ENCODE results near the gene GCSAM. TPM values are rescaled to one million over a fixed set of nuclear protein-coding genes. Genes with fewer than 3 reads are reported as not detected.
A peak's percentile ranks its signal among the peaks of the same experiment; 100 is the strongest.

Gene GCSAM
- total RNA-seq, 2 donors from 2014 or later, result 17.8 to 26.5 TPM

DNA sequence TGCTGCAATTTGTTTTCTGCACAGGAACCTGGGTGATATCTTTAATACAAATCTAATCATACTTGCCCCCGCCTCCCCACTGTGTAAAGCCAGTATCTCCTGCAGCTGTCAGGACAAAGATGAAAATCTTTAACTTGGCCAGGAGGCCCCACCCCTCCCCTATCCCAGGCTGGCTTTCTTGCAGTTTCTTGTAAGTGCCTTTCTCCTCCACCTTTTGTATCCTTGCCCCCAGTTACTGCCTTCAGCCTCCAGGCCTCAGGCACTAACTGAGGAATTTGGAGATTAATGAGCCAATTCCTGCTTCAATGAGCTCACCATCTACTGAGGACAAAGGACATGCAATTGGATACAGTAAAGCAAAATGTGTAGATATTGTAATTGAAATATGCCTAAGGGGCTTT, 6.5 kb downstream of the GCSAM start:
- no peaks in the 10 kb centered on the region for H3K9me3 Mint-ChIP-seq
- ATAC-seq (replicated peaks in 1 of 2) (no peak), DNase-seq (no peak)
- peak overlapping the region; percentile 53 to 56 for H3K4me3 Mint-ChIP-seq
- peaks cover 2 to 6% of the 10 kb centered on the region in 2 donors for H3K36me3 Mint-ChIP-seq (ENCODE audit: insufficient read depth in 2 of 2)
- peak overlapping the region; percentile 85 for H3K27ac Mint-ChIP-seq
- H3K27me3 Mint-ChIP-seq (ENCODE audit: low read depth), result no peaks in the 10 kb centered on the region
- peaks cover 63% of the 10 kb centered on the region for H3K4me1 Mint-ChIP-seq (ENCODE audit: low read depth)

DNA sequence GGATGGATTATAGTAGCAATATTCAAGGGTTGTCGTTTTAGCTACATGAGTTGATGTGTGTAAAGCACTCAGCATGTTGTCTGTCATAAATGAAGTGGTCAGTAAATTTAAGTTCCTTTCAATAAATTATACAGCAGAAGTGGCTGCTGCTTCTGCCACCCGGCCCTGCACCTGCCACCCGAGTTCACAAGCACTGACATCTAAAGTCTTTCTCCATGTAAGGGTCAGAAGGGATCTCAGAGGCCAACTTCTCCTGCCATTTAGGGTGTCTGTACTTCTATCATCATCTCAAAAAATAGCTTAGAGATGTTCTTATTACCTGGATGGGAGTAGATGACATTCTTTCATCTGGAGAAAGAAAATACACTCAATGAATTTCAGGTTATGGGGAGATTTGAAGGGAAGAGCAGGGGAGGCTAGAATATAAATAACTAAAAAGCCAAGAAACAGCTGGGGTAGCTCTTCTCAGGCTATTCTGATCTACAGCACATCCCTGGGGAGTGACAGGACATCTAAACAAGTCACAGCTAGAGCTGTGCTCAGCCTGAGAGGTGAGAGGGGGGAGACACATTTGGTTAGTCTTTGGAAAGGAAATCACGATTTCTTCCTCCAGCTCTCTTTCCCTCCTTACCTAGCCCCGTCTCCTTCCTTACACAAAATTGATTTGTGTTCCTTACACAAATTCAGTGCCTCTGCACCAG, 8.0 kb downstream of the GCSAM start:
- H3K9me3 Mint-ChIP-seq, result no peaks in the 10 kb centered on the region
- DNase-seq (no peak), ATAC-seq (replicated peaks in 1 of 2) (no peak)
- no peaks in the 10 kb centered on the region for H3K27me3 Mint-ChIP-seq (ENCODE audit: low read depth)
- no peak overlapping the region for H3K4me3 Mint-ChIP-seq
- peak overlapping the region; percentile 6 for H3K27ac Mint-ChIP-seq
- peaks cover 0 to 2% of the 10 kb centered on the region in 2 donors for H3K36me3 Mint-ChIP-seq (ENCODE audit: insufficient read depth in 2 of 2)
- H3K4me1 Mint-ChIP-seq (ENCODE audit: low read depth), result peaks cover 63% of the 10 kb centered on the region

DNA sequence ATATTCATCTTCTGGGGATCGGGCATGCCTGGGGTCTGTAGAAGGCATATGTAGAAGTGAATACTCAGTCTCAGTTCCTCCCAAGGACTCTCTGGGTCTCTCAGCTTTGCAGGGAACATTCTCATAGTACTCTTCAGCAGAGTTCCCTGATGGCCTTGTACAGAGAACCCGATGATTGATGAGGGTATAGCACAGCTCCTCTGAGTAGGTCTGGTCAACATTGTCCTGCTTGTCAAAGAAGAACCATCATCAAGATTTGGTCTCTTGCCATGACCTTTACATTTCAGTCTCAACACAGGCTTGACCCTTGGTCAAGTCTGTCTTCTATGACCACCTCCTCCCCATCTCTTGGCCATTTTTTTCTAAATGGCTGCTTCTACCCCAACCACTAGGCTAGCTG, 9.5 kb downstream of the GCSAM start:
- DNase-seq (no peak), ATAC-seq (replicated peaks in 1 of 2) (no peak)
- H3K27ac Mint-ChIP-seq, result no peak overlapping the region
- no peaks in the 10 kb centered on the region for H3K36me3 Mint-ChIP-seq (ENCODE audit: insufficient read depth in 2 of 2)
- H3K4me3 Mint-ChIP-seq, result no peak overlapping the region
- H3K27me3 Mint-ChIP-seq (ENCODE audit: low read depth), result no peaks in the 10 kb centered on the region
- peaks cover 63% of the 10 kb centered on the region for H3K4me1 Mint-ChIP-seq (ENCODE audit: low read depth)
- no peaks in the 10 kb centered on the region for H3K9me3 Mint-ChIP-seq

GRCh38 chr3:112122870-112123269, 10.2 kb downstream of the GCSAM start:
- ATAC-seq (replicated peaks in 1 of 2), result no peak
- Mint-ChIP-seq H3K36me3 (ENCODE audit: insufficient read depth in 2 of 2) (no peaks in the 10 kb centered on the region), H3K27ac (no peak overlapping the region), H3K9me3 (no peaks in the 10 kb centered on the region), H3K4me3 (no peak overlapping the region), H3K4me1 (ENCODE audit: low read depth) (peaks cover 62% of the 10 kb centered on the region), H3K27me3 (ENCODE audit: low read depth) (no peaks in the 10 kb centered on the region)
- no peak for DNase-seq

GRCh38 chr3:112121577-112122547, 11.2 kb downstream of the GCSAM start:
- H3K4me1 Mint-ChIP-seq (ENCODE audit: low read depth), result peaks cover 52% of the 10 kb centered on the region
- DNase-seq (no peak), ATAC-seq (replicated peaks in 1 of 2) (no peak)
- H3K9me3 Mint-ChIP-seq, result no peaks in the 10 kb centered on the region
- H3K27ac Mint-ChIP-seq, result peak overlapping the region; percentile 62
- H3K4me3 Mint-ChIP-seq, result no peak overlapping the region
- H3K36me3 Mint-ChIP-seq (ENCODE audit: insufficient read depth in 2 of 2), result peaks cover 0 to under 1% of the 10 kb centered on the region in 2 donors
- no peaks in the 10 kb centered on the region for H3K27me3 Mint-ChIP-seq (ENCODE audit: low read depth)

DNA sequence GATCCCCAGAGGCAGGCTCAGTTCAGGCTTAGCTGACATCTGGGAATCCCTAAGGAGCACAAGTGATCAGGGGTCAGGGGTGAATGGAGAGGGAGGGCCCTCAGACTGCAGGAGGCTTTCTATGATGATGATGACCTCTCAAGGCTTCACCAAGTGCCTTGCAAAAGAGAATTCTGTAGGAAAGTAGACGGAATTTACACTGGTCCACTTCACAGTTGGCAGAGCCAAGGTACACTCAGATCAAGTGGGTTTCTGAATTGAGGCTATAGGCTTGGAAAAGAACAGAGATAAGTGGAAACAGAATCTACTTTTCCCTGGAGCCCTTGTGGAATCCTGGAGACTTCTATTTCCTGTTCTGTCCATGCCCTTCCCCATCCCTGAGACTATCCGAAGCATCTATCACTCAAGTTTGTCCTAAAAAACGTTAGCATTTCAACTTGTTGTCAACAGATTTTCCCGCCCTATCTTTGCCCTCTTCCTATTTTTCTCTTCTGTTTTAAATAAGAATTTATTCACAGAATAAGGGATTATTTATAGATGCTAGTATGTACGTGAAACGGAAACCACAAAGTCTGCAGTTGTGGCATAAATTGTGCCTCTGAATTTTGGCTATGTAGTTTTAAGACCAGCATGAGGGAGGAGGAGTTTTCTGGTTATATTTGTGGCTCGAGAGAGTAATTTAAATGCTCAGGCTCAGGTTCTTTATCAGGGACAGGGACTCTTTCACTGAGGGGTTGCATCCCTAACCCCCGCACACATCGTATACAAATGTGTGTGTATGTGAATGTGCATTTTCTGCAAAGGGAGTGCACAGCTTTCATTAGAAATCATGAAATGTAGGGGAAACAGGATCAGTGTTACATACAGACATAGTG, 12.8 kb downstream of the GCSAM start:
- Mint-ChIP-seq H3K4me3 (peak overlapping the region; percentile 11 to 39), H3K9me3 (no peaks in the 10 kb centered on the region), H3K27me3 (ENCODE audit: low read depth) (no peaks in the 10 kb centered on the region), H3K4me1 (ENCODE audit: low read depth) (peaks cover 47% of the 10 kb centered on the region), H3K27ac (no peak overlapping the region), H3K36me3 (ENCODE audit: insufficient read depth in 2 of 2) (peaks cover 0 to 2% of the 10 kb centered on the region in 2 donors)
- no peak for DNase-seq
- no peak for ATAC-seq (replicated peaks in 1 of 2)

GRCh38 chr3:112117841-112118571, 15.0 kb downstream of the GCSAM start:
- Mint-ChIP-seq H3K4me3 (no peak overlapping the region), H3K9me3 (no peaks in the 10 kb centered on the region), H3K27ac (peak overlapping the region; percentile 35), H3K36me3 (ENCODE audit: insufficient read depth in 2 of 2) (peaks cover 0 to 2% of the 10 kb centered on the region in 2 donors), H3K27me3 (ENCODE audit: low read depth) (no peaks in the 10 kb centered on the region), H3K4me1 (ENCODE audit: low read depth) (peaks cover 61% of the 10 kb centered on the region)
- DNase-seq (no peak), ATAC-seq (replicated peaks in 1 of 2) (no peak)

DNA sequence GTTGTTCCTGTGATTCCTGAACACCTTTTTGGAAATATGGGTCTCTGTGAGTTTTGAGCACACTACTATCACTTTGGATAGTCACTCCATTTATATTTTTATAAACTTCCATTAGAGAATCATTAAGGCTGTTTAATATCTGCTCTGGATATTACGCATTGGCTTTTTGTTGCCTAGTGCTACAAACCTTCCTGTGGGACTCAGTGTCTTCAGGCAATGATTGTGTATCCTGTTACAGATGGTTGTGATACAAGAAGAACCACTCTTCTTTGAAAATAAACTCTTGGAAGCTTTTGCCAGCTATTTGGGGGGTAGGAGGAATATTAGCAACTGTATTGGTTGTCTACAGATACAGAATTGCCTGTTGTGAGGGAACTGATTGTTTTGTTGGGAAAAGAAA, 15.6 kb downstream of the GCSAM start:
- no peak overlapping the region for H3K27ac Mint-ChIP-seq
- ATAC-seq (replicated peaks in 1 of 2) (no peak), DNase-seq (no peak)
- H3K9me3 Mint-ChIP-seq, result no peaks in the 10 kb centered on the region
- peaks cover 65% of the 10 kb centered on the region for H3K4me1 Mint-ChIP-seq (ENCODE audit: low read depth)
- H3K36me3 Mint-ChIP-seq (ENCODE audit: insufficient read depth in 2 of 2), result peaks cover 0 to 2% of the 10 kb centered on the region in 2 donors
- no peak overlapping the region for H3K4me3 Mint-ChIP-seq
- H3K27me3 Mint-ChIP-seq (ENCODE audit: low read depth), result no peaks in the 10 kb centered on the region

DNA sequence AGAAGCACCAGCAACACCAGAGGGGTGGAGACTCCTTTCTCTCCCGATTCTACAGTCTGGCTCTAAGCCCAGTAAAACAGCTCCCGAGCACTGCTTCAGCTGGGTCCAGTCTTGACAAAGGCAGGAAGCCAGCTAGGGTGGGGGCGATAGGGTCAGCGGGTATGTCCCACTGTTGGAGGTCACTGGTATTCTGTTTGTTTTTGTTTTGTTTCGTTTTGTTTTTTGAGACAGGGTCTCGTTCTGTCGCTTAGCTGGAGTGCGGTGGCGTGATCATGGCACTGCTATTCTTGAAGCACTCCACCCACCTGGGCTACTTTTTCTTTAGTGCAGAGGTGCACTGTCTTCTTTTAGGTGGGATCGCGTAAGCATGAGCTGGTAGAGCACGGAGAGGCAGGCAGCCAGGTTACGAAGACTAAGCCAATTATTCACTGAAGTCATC, 16.3 kb downstream of the GCSAM start:
- ATAC-seq (replicated peaks in 1 of 2) (no peak), DNase-seq (no peak)
- Mint-ChIP-seq H3K4me3 (peak overlapping the region; percentile 2 to 42), H3K4me1 (ENCODE audit: low read depth) (peaks cover 71% of the 10 kb centered on the region), H3K27me3 (ENCODE audit: low read depth) (no peaks in the 10 kb centered on the region), H3K9me3 (no peaks in the 10 kb centered on the region), H3K36me3 (ENCODE audit: insufficient read depth in 2 of 2) (peaks cover 0 to 2% of the 10 kb centered on the region in 2 donors), H3K27ac (no peak overlapping the region)

- H3K4me1 Mint-ChIP-seq (ENCODE audit: low read depth), result peaks cover 66% of the 10 kb centered on the region
- DNase-seq, result no peak
- H3K36me3 Mint-ChIP-seq (ENCODE audit: insufficient read depth in 2 of 2), result peaks cover 0 to 2% of the 10 kb centered on the region in 2 donors
- no peaks in the 10 kb centered on the region for H3K9me3 Mint-ChIP-seq
- no peak overlapping the region for H3K4me3 Mint-ChIP-seq
- no peak overlapping the region for H3K27ac Mint-ChIP-seq
- H3K27me3 Mint-ChIP-seq (ENCODE audit: low read depth), result no peaks in the 10 kb centered on the region
- no peak for ATAC-seq (replicated peaks in 1 of 2)
These were observed 17.2 kb downstream of the GCSAM start for GRCh38 chr3:112115806-112116383.

- no peaks in the 10 kb centered on the region for H3K9me3 Mint-ChIP-seq
- peaks cover 60% of the 10 kb centered on the region for H3K4me1 Mint-ChIP-seq (ENCODE audit: low read depth)
- H3K27me3 Mint-ChIP-seq (ENCODE audit: low read depth), result no peaks in the 10 kb centered on the region
- DNase-seq (peak; percentile 34 to 46), ATAC-seq (replicated peaks in 1 of 2) (peak; percentile 73 to 80)
- peaks cover 0 to 2% of the 10 kb centered on the region in 2 donors for H3K36me3 Mint-ChIP-seq (ENCODE audit: insufficient read depth in 2 of 2)
- H3K4me3 Mint-ChIP-seq, result peak overlapping the region; percentile 12 to 16
- H3K27ac Mint-ChIP-seq, result no peak overlapping the region
These were observed 17.8 kb downstream of the GCSAM start for GRCh38 chr3:112115161-112115739.
